Measurements from ENCODE around the gene RRP1.

DNA sequence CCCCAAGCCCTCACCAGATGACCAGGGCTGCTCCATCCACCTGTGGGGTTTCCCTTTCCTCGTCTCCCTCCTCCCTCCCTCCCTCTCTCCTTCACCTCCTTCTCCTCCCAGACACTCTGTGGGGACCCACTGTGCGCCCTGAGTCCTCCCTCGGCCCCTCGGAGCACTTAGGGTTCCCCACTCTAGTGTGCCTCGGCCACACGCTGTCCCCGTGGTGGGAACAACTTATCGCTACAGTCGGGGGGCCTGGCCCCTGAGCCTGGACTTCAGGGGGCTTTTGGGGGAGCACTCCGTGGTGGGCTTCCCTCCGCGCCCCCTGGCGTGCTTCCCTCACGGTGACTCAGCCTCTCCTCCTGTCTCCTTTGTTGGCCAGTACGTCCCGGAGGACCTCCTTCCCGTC is 40.8 kb upstream of the RRP1 start:
- no peak for TF ChIP-seq CTCF (conservative IDR thresholded peaks at IDR 0.05; ENCODE audit: low read length)
- TF ChIP-seq EZH2phosphoT487 (IDR thresholded peaks at IDR 0.05; ENCODE audit: borderline replicate concordance, low read depth, low read length), result no peak

Data from OCI-LY7 (cell line).